Right lobe of liver (tissue), 6 donors: Measurements from ENCODE around the gene RTKN2. TPM values are rescaled to one million over a fixed set of nuclear protein-coding genes. Genes with fewer than 3 reads are reported as not detected.

Source experiments
- ATAC-seq, 4 donors: fragments of 200-7000 bp; cut with Tn5 transposase; one replicate each; pipeline ENCODE4 v1.9.1; 2020; ENCODE audit warnings: mild to moderate bottlenecking in 4 of 4, moderate library complexity in 4 of 4
- DNase-seq, 3 donors: peaks; one replicate each; pipeline ENCODE4 v3.0.0-alpha.2; 2020
- H3K27ac ChIP-seq, 3 donors: fragments of 200-600 bp; one replicate each; pipeline ENCODE4 v1.8.0; 2022
- H3K27me3 ChIP-seq, 2 donors: fragments of 200-600 bp; one replicate each; pipeline ENCODE4 v1.8.0; 2022
- H3K36me3 ChIP-seq, 4 donors: fragments of 200-600 bp; sonication (generic) in 1 of 4; one replicate each; pipeline versions ENCODE4 v1.5.1 to v1.8.0; 2017 to 2022; ENCODE audit warnings: control low read depth in 1 of 4
- H3K4me1 ChIP-seq, 4 donors: fragments of 200-600 bp; sonication (generic) in 1 of 4; one replicate each; pipeline versions ENCODE4 v1.5.1 to v1.8.0; 2017 to 2022; ENCODE audit warnings: control low read depth in 1 of 4
- H3K4me3 ChIP-seq, 3 donors: fragments of 200-600 bp; one replicate each; pipeline ENCODE4 v1.8.0; 2022
- H3K9me3 ChIP-seq, 4 donors: fragments of 200-600 bp; sonication (generic) in 1 of 4; one replicate each; pipeline versions ENCODE4 v1.5.1 to v1.8.0; 2017 to 2022; ENCODE audit warnings: control low read depth in 1 of 4
- POLR2A ChIP-seq: fragments of 450-650 bp; IDR thresholded peaks from one replicate; pipeline ENCODE4 v1.6.1; 2017; ENCODE audit warnings: antibody characterized with exemption, mild to moderate bottlenecking
- WGBS: methylation state at CpG from one replicate; pipeline ENCODE4 v1.1.6; 2018; ENCODE audit warnings: low coverage, low lambda C conversion rate; ENCODE audit not compliant: insufficient coverage; ENCODE audit errors: missing lambda C conversion rate; 5-methylcytosine and 5-hydroxymethylcytosine counted together
- intact Hi-C, 2 donors: fragments of 100-400 bp; cut with DNase I; formaldehyde crosslinking; loops; one replicate each; pipeline versions ENCODE4 v1.11.2 to v1.14.1; 2022
- total RNA-seq, 6 experiments: library from RNA; depleted of rRNA in 2 of 6; stranded (reverse); fragments of >200 nt in 2 of 6; fragmentation: NEBNext Ultra II Directional in 3 of 6; extraction: Animal tissue kit (Norgen Biotek cat#: 25700) in 3 of 6; gene quantifications; one replicate each; pipeline versions ENCODE4 v1.1.0 to v1.2.4, GENCODE V29; 2016 to 2023
- TF ChIP-seq, protein P1 (sequence below), 4 donors: fragments of 200-600 bp in 3 of 4; fragments of 450-650 bp in 1 of 4; IDR thresholded peaks; one replicate each; pipeline versions ENCODE4 v1.5.1 to v1.8.0; 2016 to 2022; ENCODE audit warnings: antibody characterized with exemption in 4 of 4, mild to moderate bottlenecking in 2 of 4
- donor health status: DM: no; HTN: yes; CAD: no.
- donor health status: DM: no; HTN: no; CAD: no.
- donor health status: DM: no; HTN: no; CAD: no.
- donor health status: DM: no; HTN: yes; CAD: no.
- donor health status: DM: no; HTN: yes; CAD: no.

RTKN2 gene
- total RNA-seq, 6 experiments from 2014 or later: 0.06 to 0.12 TPM; not detected in 4

GRCh38 chr10:62250594-62251198 is 17.9 kb downstream of the RTKN2 start:
- no peaks in the 10 kb centered on the region for H3K9me3 ChIP-seq
- no peaks in the 10 kb centered on the region for H3K27me3 ChIP-seq
- ATAC-seq: peak in 1 of 4 donors; percentile 24
- no peak overlapping the region for H3K4me3 ChIP-seq
- intact Hi-C loops: loop anchor here (10.0 kb wide), 1 partner anchor 216 kb away; no protein-coding TSS in a partner anchor
- no peak overlapping the region for H3K27ac ChIP-seq
- 87% methylated on average over 2 of the region's 5 CpGs for WGBS
- TF ChIP-seq POLR2A: no peak
- TF ChIP-seq, protein P1, sequence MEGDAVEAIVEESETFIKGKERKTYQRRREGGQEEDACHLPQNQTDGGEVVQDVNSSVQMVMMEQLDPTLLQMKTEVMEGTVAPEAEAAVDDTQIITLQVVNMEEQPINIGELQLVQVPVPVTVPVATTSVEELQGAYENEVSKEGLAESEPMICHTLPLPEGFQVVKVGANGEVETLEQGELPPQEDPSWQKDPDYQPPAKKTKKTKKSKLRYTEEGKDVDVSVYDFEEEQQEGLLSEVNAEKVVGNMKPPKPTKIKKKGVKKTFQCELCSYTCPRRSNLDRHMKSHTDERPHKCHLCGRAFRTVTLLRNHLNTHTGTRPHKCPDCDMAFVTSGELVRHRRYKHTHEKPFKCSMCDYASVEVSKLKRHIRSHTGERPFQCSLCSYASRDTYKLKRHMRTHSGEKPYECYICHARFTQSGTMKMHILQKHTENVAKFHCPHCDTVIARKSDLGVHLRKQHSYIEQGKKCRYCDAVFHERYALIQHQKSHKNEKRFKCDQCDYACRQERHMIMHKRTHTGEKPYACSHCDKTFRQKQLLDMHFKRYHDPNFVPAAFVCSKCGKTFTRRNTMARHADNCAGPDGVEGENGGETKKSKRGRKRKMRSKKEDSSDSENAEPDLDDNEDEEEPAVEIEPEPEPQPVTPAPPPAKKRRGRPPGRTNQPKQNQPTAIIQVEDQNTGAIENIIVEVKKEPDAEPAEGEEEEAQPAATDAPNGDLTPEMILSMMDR (IDR thresholded peaks at IDR 0.05): no peak
- no peak for DNase-seq
- no peaks in the 10 kb centered on the region for H3K36me3 ChIP-seq
- no peaks in the 10 kb centered on the region for H3K4me1 ChIP-seq

- DNase-seq (no peak), ATAC-seq (no peak)
- H3K4me1 ChIP-seq: no peaks in the 10 kb centered on the region
- H3K4me3 ChIP-seq: no peak overlapping the region
- intact Hi-C loops: loop anchor here (10.0 kb wide), 1 partner anchor 215 kb away; no protein-coding TSS in a partner anchor
- H3K36me3 ChIP-seq: no peaks in the 10 kb centered on the region
- no peaks in the 10 kb centered on the region for H3K9me3 ChIP-seq
- 70% methylated on average over 3 of the region's 3 CpGs for WGBS
- no peak overlapping the region for H3K27ac ChIP-seq
- H3K27me3 ChIP-seq: no peaks in the 10 kb centered on the region
- TF ChIP-seq, protein P1 (IDR thresholded peaks at IDR 0.05): no peak
- TF ChIP-seq POLR2A: no peak
These were observed 18.7 kb downstream of the RTKN2 start for GRCh38 chr10:62249957-62250356.

- H3K27ac ChIP-seq: no peak overlapping the region
- WGBS: 75% methylated on average over 1 of the region's 1 CpG
- no peak for DNase-seq
- no peaks in the 10 kb centered on the region for H3K9me3 ChIP-seq
- TF ChIP-seq, protein P1 (IDR thresholded peaks at IDR 0.05): peak in 3 of 4 donors; percentile 11 to 15 (median 12)
- TF ChIP-seq POLR2A: no peak
- no peak overlapping the region for H3K4me3 ChIP-seq
- no peaks in the 10 kb centered on the region for H3K27me3 ChIP-seq
- H3K36me3 ChIP-seq: no peaks in the 10 kb centered on the region
- intact Hi-C loops: no loop called here
- ATAC-seq: no peak
- no peaks in the 10 kb centered on the region for H3K4me1 ChIP-seq
These were observed 20.2 kb downstream of the RTKN2 start for GRCh38 chr10:62248465-62248864.

DNA sequence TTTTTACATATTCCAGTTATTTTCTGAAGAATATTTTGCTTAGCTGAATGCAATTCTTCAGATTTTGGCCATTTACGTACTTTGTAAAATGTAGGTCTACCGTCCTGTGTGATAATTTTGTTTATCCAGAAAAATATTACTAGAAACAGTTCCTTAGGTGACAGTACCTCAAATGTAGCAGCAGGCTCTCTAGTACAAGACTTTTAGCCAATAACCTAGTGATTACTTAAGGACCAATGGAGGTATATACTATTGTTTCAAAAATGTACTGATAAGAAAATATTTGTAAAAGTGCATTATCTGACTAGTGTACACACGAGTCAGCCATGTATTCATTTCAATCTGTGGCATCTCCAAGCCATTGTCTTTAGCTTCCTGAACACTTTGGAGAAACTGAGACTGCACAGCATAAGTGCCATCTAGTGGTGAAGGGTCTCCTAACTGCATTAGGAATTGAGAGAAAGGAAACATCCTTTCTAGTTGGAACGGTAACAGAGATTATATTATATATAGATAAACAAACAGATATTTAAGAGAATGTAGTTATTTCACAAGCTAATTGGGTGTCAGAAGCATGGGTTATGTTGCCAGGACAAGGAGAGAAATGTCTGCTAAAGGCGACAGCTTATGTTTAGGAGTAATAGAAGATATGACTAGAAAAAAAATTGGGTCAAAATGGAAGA is 23.7 kb downstream of the RTKN2 start:
- no peak for DNase-seq
- Histone ChIP-seq H3K27ac (peak overlapping the region in 1 of 3 donors; percentile 23), H3K27me3 (no peaks in the 10 kb centered on the region), H3K4me1 (no peaks in the 10 kb centered on the region), H3K9me3 (no peaks in the 10 kb centered on the region), H3K4me3 (no peak overlapping the region), H3K36me3 (no peaks in the 10 kb centered on the region)
- intact Hi-C loops: no loop called here
- peak; percentile 94 to 97 (median 96) for ATAC-seq
- WGBS: 22% methylated on average over 5 of the region's 5 CpGs
- TF ChIP-seq, protein P1 (IDR thresholded peaks at IDR 0.05): peak; percentile 89 to 90 (median 90)
- TF ChIP-seq POLR2A: no peak
